Liver (tissue), 9 donors: ENCODE measurements around the gene EML3. TPM values are rescaled to one million over a fixed set of nuclear protein-coding genes. Genes with fewer than 3 reads are reported as not detected.

ENCODE experiments used
- DNase-seq: peaks from one replicate; pipeline ENCODE4 v3.0.0-alpha.2; 2017; ENCODE audit warnings: low spot score
- H3K27ac ChIP-seq, 2 donors: one replicate each; pipeline ENCODE4 v1.7.0; 2013; ENCODE audit warnings: inconsistent platforms in 2 of 2, low read length in 2 of 2, control low read depth in 1 of 2, low read depth in 1 of 2, mild to moderate bottlenecking in 1 of 2
- H3K27me3 ChIP-seq, 4 donors: one replicate each; pipeline versions ENCODE4 v1.6.1 to v1.7.0; 2013; ENCODE audit warnings: low read length in 3 of 4, inconsistent platforms in 1 of 4, mild to moderate bottlenecking in 1 of 4, moderate library complexity in 1 of 4; ENCODE audit not compliant: control insufficient read depth in 4 of 4, insufficient read depth in 4 of 4
- H3K36me3 ChIP-seq, 4 donors: one replicate each; pipeline versions ENCODE4 v1.6.1 to v1.7.0; 2013; ENCODE audit warnings: low read length in 3 of 4, mild to moderate bottlenecking in 3 of 4, low read depth in 1 of 4, moderate library complexity in 1 of 4; ENCODE audit not compliant: control insufficient read depth in 4 of 4, insufficient read depth in 3 of 4
- H3K4me1 ChIP-seq, 4 donors: one replicate each; pipeline versions ENCODE4 v1.6.1 to v1.7.0; 2013; ENCODE audit warnings: low read length in 3 of 4, mild to moderate bottlenecking in 3 of 4, moderate library complexity in 1 of 4; ENCODE audit not compliant: control insufficient read depth in 4 of 4, insufficient read depth in 4 of 4
- H3K4me3 ChIP-seq, 3 donors: one replicate each; pipeline versions ENCODE4 v1.6.1 to v1.7.0; 2013; ENCODE audit warnings: low read length in 3 of 3, control low read depth in 1 of 3, low read depth in 1 of 3, mild to moderate bottlenecking in 1 of 3
- H3K9ac ChIP-seq, 2 donors: one replicate each; pipeline ENCODE4 v1.7.0; 2013; ENCODE audit warnings: low read length in 2 of 2, mild to moderate bottlenecking in 2 of 2, moderate library complexity in 2 of 2, control low read depth in 1 of 2, low read depth in 1 of 2
- H3K9me3 ChIP-seq, 4 donors: one replicate each; pipeline versions ENCODE4 v1.6.1 to v1.7.0; 2013; ENCODE audit warnings: low read length in 3 of 4; ENCODE audit not compliant: control insufficient read depth in 4 of 4
- FOXA1 ChIP-seq: IDR thresholded peaks from 2 replicates; pipeline ENCODE4 v1.6.1; 2016; ENCODE audit warnings: antibody characterized with exemption
- FOXA2 ChIP-seq: IDR thresholded peaks from 2 replicates; pipeline ENCODE4 v1.6.1; 2016; ENCODE audit warnings: antibody characterized with exemption
- GABPA ChIP-seq, 2 donors: IDR thresholded peaks in 1 of 2; conservative IDR thresholded peaks in 1 of 2; 2 replicates each; pipeline ENCODE4 v1.6.1; 2016; ENCODE audit warnings: antibody characterized with exemption in 2 of 2, mild to moderate bottlenecking in 1 of 2, moderate library complexity in 1 of 2
- HNF4A ChIP-seq, 2 donors: conservative IDR thresholded peaks; 2 replicates each; pipeline ENCODE4 v1.6.1; 2016; ENCODE audit warnings: antibody characterized with exemption in 2 of 2, mild to moderate bottlenecking in 2 of 2
- HNF4G ChIP-seq: IDR thresholded peaks from 2 replicates; pipeline ENCODE4 v1.6.1; 2016; ENCODE audit warnings: antibody characterized with exemption
- JUND ChIP-seq, 2 donors: IDR thresholded peaks; 2 replicates each; pipeline ENCODE4 v1.6.1; 2016; ENCODE audit warnings: antibody characterized with exemption in 2 of 2
- NR2F2 ChIP-seq: IDR thresholded peaks from 2 replicates; pipeline ENCODE4 v1.6.1; 2016; ENCODE audit warnings: antibody characterized with exemption
- RAD21 ChIP-seq, 2 donors: IDR thresholded peaks; 2 replicates each; pipeline ENCODE4 v1.6.1; 2016; ENCODE audit warnings: antibody characterized with exemption in 2 of 2, mild to moderate bottlenecking in 2 of 2
- RXRA ChIP-seq, 2 donors: IDR thresholded peaks; 2 replicates each; pipeline ENCODE4 v1.6.1; 2017 to 2018; ENCODE audit warnings: antibody characterized with exemption in 2 of 2, mild to moderate bottlenecking in 1 of 2
- SP1 ChIP-seq: IDR thresholded peaks from 2 replicates; pipeline ENCODE4 v1.6.1; 2018; ENCODE audit warnings: antibody characterized with exemption, mild to moderate bottlenecking
- TAF1 ChIP-seq: conservative IDR thresholded peaks from 2 replicates; pipeline ENCODE4 v1.6.1; 2016; ENCODE audit warnings: antibody characterized with exemption, mild to moderate bottlenecking
- YY1 ChIP-seq: IDR thresholded peaks from 2 replicates; pipeline ENCODE4 v1.6.1; 2016; ENCODE audit warnings: antibody characterized with exemption, mild to moderate bottlenecking
- WGBS: extraction: QIAGEN DNeasy Blood & Tissue Kit; methylation state at CpG from one replicate; pipeline ENCODE4 v1.1.7; 2013; 5-methylcytosine and 5-hydroxymethylcytosine counted together
- polyA plus RNA-seq, 2 donors: library from polyadenylated mRNA; stranded (reverse) in 1 of 2; unstranded in 1 of 2; fragments of 200-250 nt in 1 of 2; fragments of >200 nt in 1 of 2; fragmentation: Nextera tagmentation in 1 of 2; extraction: Ambion mirVana in 1 of 2; gene quantifications; one replicate each; pipeline versions ENCODE4 v1.2.1 to v1.2.3, GENCODE V29; 2013 to 2015
- total RNA-seq, 2 donors: library from RNA; depleted of rRNA; stranded (reverse); fragments of >200 nt; gene quantifications; one replicate each; pipeline ENCODE4 v1.2.3, GENCODE V29; 2014
- TF ChIP-seq, protein P1 (sequence below): fragments of 150-350 bp; IDR thresholded peaks from 2 replicates; pipeline ENCODE4 v1.5.1; 2017; ENCODE audit warnings: improper control_type of control experiment, low read depth, low read length; ENCODE audit not compliant: missing input control
- TF ChIP-seq, protein P2 (sequence below): IDR thresholded peaks from 2 replicates; pipeline ENCODE4 v1.6.1; 2016; ENCODE audit warnings: antibody characterized with exemption, mild to moderate bottlenecking
- TF ChIP-seq, protein P3 (sequence below): IDR thresholded peaks from 2 replicates; pipeline ENCODE4 v1.6.1; 2016; ENCODE audit warnings: antibody characterized with exemption
- TF ChIP-seq, protein P4 (sequence below): IDR thresholded peaks from 2 replicates; pipeline ENCODE4 v1.6.1; 2016; ENCODE audit warnings: antibody characterized with exemption
- donor health status: healthy.
- donor health status: healthy.
- donor health status: healthy.
- donor health status: healthy.
- donor health status: healthy.

The EML3 gene
- total and polyA plus RNA-seq, 4 donors = 6.0 to 19.3 (median 13.6) TPM

DNA sequence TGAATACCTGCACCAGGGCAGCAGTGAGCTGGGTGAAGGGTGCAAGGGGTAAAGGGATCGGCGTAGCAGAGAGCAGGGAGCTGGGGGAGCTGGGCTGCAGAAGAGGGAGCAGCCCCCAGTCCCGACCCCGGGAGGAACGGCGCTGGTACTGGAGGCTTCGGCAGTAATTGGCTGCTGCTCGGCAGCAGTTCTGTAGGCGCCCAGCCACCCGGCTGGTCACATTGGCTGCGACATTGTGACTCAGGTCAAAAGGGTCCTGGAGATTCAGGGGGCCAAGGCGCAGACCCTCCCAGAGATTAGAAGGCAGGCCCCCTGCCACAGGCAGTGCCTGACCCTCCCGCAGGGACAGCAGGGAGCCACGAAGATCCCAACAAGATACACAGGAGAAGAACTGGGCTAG, 36.7 kb downstream of the EML3 start:
- 78% methylated on average over 14 of the region's 14 CpGs for WGBS
- H3K27ac ChIP-seq = peak overlapping the region; percentile 95 to 96
- no peak overlapping the region for H3K4me3 ChIP-seq
- DNase-seq = no peak
- peaks cover 4 to 38% (median 24%) of the 10 kb centered on the region in 4 donors for H3K36me3 ChIP-seq
- TF ChIP-seq, protein P1, sequence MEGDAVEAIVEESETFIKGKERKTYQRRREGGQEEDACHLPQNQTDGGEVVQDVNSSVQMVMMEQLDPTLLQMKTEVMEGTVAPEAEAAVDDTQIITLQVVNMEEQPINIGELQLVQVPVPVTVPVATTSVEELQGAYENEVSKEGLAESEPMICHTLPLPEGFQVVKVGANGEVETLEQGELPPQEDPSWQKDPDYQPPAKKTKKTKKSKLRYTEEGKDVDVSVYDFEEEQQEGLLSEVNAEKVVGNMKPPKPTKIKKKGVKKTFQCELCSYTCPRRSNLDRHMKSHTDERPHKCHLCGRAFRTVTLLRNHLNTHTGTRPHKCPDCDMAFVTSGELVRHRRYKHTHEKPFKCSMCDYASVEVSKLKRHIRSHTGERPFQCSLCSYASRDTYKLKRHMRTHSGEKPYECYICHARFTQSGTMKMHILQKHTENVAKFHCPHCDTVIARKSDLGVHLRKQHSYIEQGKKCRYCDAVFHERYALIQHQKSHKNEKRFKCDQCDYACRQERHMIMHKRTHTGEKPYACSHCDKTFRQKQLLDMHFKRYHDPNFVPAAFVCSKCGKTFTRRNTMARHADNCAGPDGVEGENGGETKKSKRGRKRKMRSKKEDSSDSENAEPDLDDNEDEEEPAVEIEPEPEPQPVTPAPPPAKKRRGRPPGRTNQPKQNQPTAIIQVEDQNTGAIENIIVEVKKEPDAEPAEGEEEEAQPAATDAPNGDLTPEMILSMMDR = no peak
- no peak for TF ChIP-seq NR2F2
- no peak for TF ChIP-seq HNF4A (conservative IDR thresholded peaks at IDR 0.05)
- TF ChIP-seq FOXA1 = no peak
- TF ChIP-seq, protein P2, sequence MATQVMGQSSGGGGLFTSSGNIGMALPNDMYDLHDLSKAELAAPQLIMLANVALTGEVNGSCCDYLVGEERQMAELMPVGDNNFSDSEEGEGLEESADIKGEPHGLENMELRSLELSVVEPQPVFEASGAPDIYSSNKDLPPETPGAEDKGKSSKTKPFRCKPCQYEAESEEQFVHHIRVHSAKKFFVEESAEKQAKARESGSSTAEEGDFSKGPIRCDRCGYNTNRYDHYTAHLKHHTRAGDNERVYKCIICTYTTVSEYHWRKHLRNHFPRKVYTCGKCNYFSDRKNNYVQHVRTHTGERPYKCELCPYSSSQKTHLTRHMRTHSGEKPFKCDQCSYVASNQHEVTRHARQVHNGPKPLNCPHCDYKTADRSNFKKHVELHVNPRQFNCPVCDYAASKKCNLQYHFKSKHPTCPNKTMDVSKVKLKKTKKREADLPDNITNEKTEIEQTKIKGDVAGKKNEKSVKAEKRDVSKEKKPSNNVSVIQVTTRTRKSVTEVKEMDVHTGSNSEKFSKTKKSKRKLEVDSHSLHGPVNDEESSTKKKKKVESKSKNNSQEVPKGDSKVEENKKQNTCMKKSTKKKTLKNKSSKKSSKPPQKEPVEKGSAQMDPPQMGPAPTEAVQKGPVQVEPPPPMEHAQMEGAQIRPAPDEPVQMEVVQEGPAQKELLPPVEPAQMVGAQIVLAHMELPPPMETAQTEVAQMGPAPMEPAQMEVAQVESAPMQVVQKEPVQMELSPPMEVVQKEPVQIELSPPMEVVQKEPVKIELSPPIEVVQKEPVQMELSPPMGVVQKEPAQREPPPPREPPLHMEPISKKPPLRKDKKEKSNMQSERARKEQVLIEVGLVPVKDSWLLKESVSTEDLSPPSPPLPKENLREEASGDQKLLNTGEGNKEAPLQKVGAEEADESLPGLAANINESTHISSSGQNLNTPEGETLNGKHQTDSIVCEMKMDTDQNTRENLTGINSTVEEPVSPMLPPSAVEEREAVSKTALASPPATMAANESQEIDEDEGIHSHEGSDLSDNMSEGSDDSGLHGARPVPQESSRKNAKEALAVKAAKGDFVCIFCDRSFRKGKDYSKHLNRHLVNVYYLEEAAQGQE = no peak
- TF ChIP-seq RAD21 (IDR thresholded peaks at IDR 0.05) = no peak
- TF ChIP-seq JUND (IDR thresholded peaks at IDR 0.05) = no peak
- no peak for TF ChIP-seq YY1
- TF ChIP-seq RXRA (IDR thresholded peaks at IDR 0.05) = no peak
- no peak for TF ChIP-seq GABPA (IDR thresholded peaks at IDR 0.05 in 1 of 2, conservative IDR thresholded peaks at IDR 0.05 in 1 of 2)
- H3K9ac ChIP-seq = no peak overlapping the region
- H3K9me3 ChIP-seq = no peaks in the 10 kb centered on the region
- no peaks in the 10 kb centered on the region for H3K27me3 ChIP-seq
- peaks cover 6 to 33% (median 24%) of the 10 kb centered on the region in 4 donors for H3K4me1 ChIP-seq

DNA sequence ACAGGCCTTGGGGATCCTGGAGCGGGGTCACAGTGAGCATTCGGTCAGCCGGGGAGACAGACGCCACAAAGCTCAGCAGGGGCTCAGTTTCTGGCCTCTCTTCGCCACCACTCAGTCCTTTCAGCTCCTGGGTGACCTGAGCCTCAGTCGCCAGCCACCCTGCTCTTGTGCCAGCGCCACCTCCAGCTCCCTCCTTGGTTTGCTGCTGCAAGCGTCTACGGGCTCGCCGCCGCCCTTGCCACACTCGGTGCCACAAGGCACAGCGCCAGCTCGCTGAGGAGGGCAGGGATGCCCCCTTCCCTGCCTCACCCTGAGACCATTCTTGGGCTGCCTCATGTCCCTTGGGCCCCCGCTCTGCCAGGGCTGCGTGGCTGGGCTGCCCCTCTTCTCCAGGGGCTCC, 37.4 kb downstream of the EML3 start:
- TF ChIP-seq, protein P3, sequence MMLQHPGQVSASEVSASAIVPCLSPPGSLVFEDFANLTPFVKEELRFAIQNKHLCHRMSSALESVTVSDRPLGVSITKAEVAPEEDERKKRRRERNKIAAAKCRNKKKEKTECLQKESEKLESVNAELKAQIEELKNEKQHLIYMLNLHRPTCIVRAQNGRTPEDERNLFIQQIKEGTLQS = no peak
- TF ChIP-seq SP1 (no peak), JUND (IDR thresholded peaks at IDR 0.05) (no peak), RAD21 (IDR thresholded peaks at IDR 0.05) (no peak), TAF1 (no peak), HNF4A (conservative IDR thresholded peaks at IDR 0.05) (no peak), RXRA (IDR thresholded peaks at IDR 0.05) (no peak), YY1 (no peak), FOXA2 (no peak), HNF4G (no peak), NR2F2 (no peak)
- TF ChIP-seq, protein P1 = no peak
- TF ChIP-seq, protein P2 = no peak
- TF ChIP-seq, protein P4, sequence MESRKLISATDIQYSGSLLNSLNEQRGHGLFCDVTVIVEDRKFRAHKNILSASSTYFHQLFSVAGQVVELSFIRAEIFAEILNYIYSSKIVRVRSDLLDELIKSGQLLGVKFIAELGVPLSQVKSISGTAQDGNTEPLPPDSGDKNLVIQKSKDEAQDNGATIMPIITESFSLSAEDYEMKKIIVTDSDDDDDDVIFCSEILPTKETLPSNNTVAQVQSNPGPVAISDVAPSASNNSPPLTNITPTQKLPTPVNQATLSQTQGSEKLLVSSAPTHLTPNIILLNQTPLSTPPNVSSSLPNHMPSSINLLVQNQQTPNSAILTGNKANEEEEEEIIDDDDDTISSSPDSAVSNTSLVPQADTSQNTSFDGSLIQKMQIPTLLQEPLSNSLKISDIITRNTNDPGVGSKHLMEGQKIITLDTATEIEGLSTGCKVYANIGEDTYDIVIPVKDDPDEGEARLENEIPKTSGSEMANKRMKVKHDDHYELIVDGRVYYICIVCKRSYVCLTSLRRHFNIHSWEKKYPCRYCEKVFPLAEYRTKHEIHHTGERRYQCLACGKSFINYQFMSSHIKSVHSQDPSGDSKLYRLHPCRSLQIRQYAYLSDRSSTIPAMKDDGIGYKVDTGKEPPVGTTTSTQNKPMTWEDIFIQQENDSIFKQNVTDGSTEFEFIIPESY = no peak
- Histone ChIP-seq H3K4me1 (peaks cover 6 to 33% (median 24%) of the 10 kb centered on the region in 4 donors), H3K27ac (peak overlapping the region; percentile 95 to 96), H3K4me3 (peak overlapping the region; percentile 53 to 71 (median 59)), H3K36me3 (peaks cover 6 to 42% (median 29%) of the 10 kb centered on the region in 4 donors), H3K27me3 (no peaks in the 10 kb centered on the region), H3K9ac (peak overlapping the region; percentile 70 to 98), H3K9me3 (no peaks in the 10 kb centered on the region)
- whole genome bisulfite sequencing = 73% methylated on average over 17 of the region's 17 CpGs
- no peak for DNase-seq
